ENCODE data around the gene TMEM45A. TPM values are rescaled to one million over a fixed set of nuclear protein-coding genes. Genes with fewer than 3 reads are reported as not detected.
"Not testable (repeated sequence)": the region's sequence is repeated elsewhere in the genome, so short reads cannot be mapped to it uniquely, and the experiment has no call there.

Gene TMEM45A
- total RNA-seq, 2 experiments from 2014 or later, result 0.65 to 0.74 TPM

- no peak for DNase-seq
- Mint-ChIP-seq H3K4me1 (ENCODE audit: low read depth) (no peaks in the 10 kb centered on the region), H3K9me3 (no peaks in the 10 kb centered on the region), H3K4me3 (no peak overlapping the region), H3K27me3 (no peaks in the 10 kb centered on the region), H3K36me3 (no peaks in the 10 kb centered on the region), H3K27ac (no peak overlapping the region)
- ChIA-PET CTCF (interaction anchor here (0.9 to 1.5 kb wide), 2 partner anchors 27 to 28 kb away, joined by 3 to 4 read pairs; no protein-coding TSS in a partner anchor), POLR2A (no interaction called here)
- intact Hi-C loops (cut with micrococcal nuclease), result no loop called here
Measured at GRCh38 chr3:100563228-100563627, 70.8 kb downstream of the TMEM45A start.

DNA sequence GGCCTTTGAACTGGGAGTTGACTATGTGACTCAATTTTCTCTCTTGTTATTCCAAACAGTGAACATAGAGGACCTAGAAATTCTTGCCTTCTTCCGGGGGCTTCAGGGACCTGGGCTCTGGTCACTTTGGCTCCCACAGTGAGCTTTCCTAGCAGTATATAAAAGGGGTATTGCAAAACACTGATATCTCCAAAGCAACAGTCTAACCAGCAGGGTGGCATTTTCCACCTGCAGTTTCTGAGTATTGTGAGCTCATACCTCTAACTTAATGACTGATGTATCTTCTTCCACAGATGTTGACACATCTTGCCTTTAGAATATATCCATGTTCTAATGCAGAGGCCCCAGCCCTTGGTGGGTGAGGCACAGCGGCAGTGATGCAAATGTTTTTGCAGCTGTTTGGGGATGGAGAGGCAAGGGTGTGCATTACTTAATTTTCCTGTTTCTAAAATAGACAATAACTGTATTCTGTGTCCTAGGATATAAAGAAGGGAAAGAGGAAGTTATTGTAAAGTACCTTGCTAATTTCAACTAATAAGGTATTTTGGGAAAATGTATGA, 71.3 kb downstream of the TMEM45A start:
- Mint-ChIP-seq H3K9me3 (no peaks in the 10 kb centered on the region), H3K27me3 (no peaks in the 10 kb centered on the region), H3K36me3 (no peaks in the 10 kb centered on the region), H3K27ac (no peak overlapping the region), H3K4me3 (no peak overlapping the region), H3K4me1 (ENCODE audit: low read depth) (no peaks in the 10 kb centered on the region)
- ChIA-PET CTCF (interaction anchor here (0.9 to 1.5 kb wide), 2 partner anchors 26 to 27 kb away, joined by 3 to 4 read pairs; no protein-coding TSS in a partner anchor), POLR2A (no interaction called here)
- DNase-seq, result no peak
- intact Hi-C loops (cut with micrococcal nuclease), result no loop called here

DNA sequence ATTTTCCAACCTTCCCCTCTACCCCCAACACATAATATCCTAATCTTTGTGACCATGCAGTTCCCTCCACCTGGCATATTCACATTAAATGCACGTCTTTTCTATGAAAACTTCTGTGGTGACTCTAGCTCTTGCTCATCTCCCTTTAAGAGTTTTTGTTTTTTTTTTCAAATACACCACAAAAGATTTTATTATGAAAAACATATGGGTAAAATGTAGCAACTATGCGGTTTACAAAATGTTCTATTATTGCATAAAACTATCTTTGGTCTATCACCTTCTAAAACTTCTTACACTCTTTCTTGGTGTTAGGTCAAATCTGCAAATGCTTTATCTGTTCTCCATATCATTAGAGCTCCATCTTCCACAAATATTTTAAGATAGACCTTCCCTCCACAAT, 78.4 kb downstream of the TMEM45A start:
- CTCF ChIA-PET, result interaction anchor here (1.4 kb wide), 1 partner anchor 19 kb away, joined by 3 read pairs; no protein-coding TSS in a partner anchor
- Mint-ChIP-seq H3K4me3 (no peak overlapping the region), H3K27ac (no peak overlapping the region), H3K9me3 (no peaks in the 10 kb centered on the region), H3K36me3 (no peaks in the 10 kb centered on the region), H3K27me3 (no peaks in the 10 kb centered on the region), H3K4me1 (ENCODE audit: low read depth) (no peaks in the 10 kb centered on the region)
- intact Hi-C loops (cut with micrococcal nuclease), result no loop called here
- no peak for DNase-seq
- POLR2A ChIA-PET, result no interaction called here

DNA sequence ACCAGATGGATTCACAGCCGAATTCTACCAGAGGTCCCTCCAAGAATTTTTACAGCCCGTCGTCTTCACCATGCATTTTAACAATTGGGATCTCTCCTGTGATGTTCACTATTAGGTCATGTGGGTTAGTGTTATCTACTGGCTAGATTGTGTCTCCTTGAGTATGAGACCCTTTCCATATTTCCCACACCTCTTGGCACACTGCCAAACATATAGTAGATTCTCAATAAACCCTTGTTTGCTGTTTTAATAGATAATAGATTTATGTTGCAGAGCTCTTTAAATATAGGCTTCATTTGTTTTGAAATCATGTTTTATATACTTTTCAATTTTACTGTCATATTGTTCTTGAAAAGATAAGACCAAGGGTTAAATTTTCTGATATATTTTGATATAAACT, 82.1 kb downstream of the TMEM45A start:
- H3K9me3 Mint-ChIP-seq, result no peaks in the 10 kb centered on the region
- no peak overlapping the region for H3K4me3 Mint-ChIP-seq
- intact Hi-C loops (cut with micrococcal nuclease), result no loop called here
- H3K27ac Mint-ChIP-seq, result no peak overlapping the region
- POLR2A ChIA-PET, result no interaction called here
- H3K27me3 Mint-ChIP-seq, result peaks cover 3% of the 10 kb centered on the region
- CTCF ChIA-PET, result interaction anchor here (0.7 to 1.3 kb wide), 3 partner anchors 15 to 112 kb away, joined by 3 to 6 read pairs (median 3); no protein-coding TSS in a partner anchor
- no peaks in the 10 kb centered on the region for H3K4me1 Mint-ChIP-seq (ENCODE audit: low read depth)
- DNase-seq, result no peak
- H3K36me3 Mint-ChIP-seq, result no peaks in the 10 kb centered on the region

GRCh38 chr3:100575704-100576103, 83.3 kb downstream of the TMEM45A start:
- Mint-ChIP-seq H3K9me3 (no peaks in the 10 kb centered on the region), H3K27me3 (peaks cover 3% of the 10 kb centered on the region), H3K4me1 (ENCODE audit: low read depth) (no peaks in the 10 kb centered on the region), H3K27ac (no peak overlapping the region), H3K4me3 (no peak overlapping the region), H3K36me3 (no peaks in the 10 kb centered on the region)
- ChIA-PET POLR2A (no interaction called here), CTCF (interaction anchor here (1.3 kb wide), 1 partner anchor 14 kb away, joined by 6 read pairs; no protein-coding TSS in a partner anchor)
- intact Hi-C loops (cut with micrococcal nuclease), result no loop called here
- no peak for DNase-seq

- H3K9me3 Mint-ChIP-seq, result no peaks in the 10 kb centered on the region
- intact Hi-C loops (cut with micrococcal nuclease), result no loop called here
- H3K27ac Mint-ChIP-seq, result no peak overlapping the region
- no peak for DNase-seq
- H3K4me1 Mint-ChIP-seq (ENCODE audit: low read depth), result no peaks in the 10 kb centered on the region
- ChIA-PET CTCF (interaction anchor here (1.3 kb wide), 1 partner anchor 13 kb away, joined by 3 read pairs; no protein-coding TSS in a partner anchor), POLR2A (no interaction called here)
- no peak overlapping the region for H3K4me3 Mint-ChIP-seq
- H3K27me3 Mint-ChIP-seq, result peaks cover 5% of the 10 kb centered on the region
- H3K36me3 Mint-ChIP-seq, result no peaks in the 10 kb centered on the region
Measured at GRCh38 chr3:100577382-100578008, 85.1 kb downstream of the TMEM45A start.

DNA sequence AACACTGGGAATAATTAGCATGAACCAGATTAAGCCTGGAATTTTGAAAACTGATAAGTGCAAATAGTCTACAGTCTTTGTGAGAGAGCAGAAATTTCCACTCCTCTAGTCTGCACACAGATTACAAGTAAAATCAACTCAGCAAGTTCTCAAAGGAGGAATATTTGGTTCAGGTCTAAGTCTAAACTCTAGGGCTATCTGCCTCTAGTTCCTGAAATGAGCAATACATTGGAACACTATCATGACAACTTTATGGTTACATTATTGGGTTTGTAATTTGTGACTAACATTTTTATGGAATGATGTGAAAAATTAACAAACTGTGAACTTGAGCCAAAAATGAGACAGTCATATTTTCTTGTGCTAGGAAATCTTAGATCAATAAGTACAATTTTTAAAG, 86.2 kb downstream of the TMEM45A start:
- DNase-seq, result no peak
- H3K4me3 Mint-ChIP-seq, result no peak overlapping the region
- peaks cover 5% of the 10 kb centered on the region for H3K27me3 Mint-ChIP-seq
- no peaks in the 10 kb centered on the region for H3K9me3 Mint-ChIP-seq
- no peak overlapping the region for H3K27ac Mint-ChIP-seq
- no peaks in the 10 kb centered on the region for H3K4me1 Mint-ChIP-seq (ENCODE audit: low read depth)
- H3K36me3 Mint-ChIP-seq, result no peaks in the 10 kb centered on the region
- ChIA-PET CTCF (interaction anchor here (2.2 kb wide), 1 partner anchor 11 kb away, joined by 8 read pairs; no protein-coding TSS in a partner anchor), POLR2A (no interaction called here)
- intact Hi-C loops (cut with micrococcal nuclease), result no loop called here

- H3K4me1 Mint-ChIP-seq (ENCODE audit: low read depth), result no peaks in the 10 kb centered on the region
Measured at GRCh38 chr3:100580147-100580546, 87.7 kb downstream of the TMEM45A start.

GRCh38 chr3:100581650-100582049, 89.2 kb downstream of the TMEM45A start:
- DNase-seq, result no peak
- H3K9me3 Mint-ChIP-seq, result no peaks in the 10 kb centered on the region
- no peaks in the 10 kb centered on the region for H3K4me1 Mint-ChIP-seq (ENCODE audit: low read depth)
- intact Hi-C loops (cut with micrococcal nuclease), result no loop called here
- no peak overlapping the region for H3K4me3 Mint-ChIP-seq
- ChIA-PET CTCF (no interaction called here), POLR2A (no interaction called here)
- no peaks in the 10 kb centered on the region for H3K36me3 Mint-ChIP-seq
- H3K27me3 Mint-ChIP-seq, result peaks cover 8% of the 10 kb centered on the region
- H3K27ac Mint-ChIP-seq, result no peak overlapping the region

More at GRCh38 chr3:100580147-100580546, 87.7 kb downstream of the TMEM45A start:
- ChIA-PET POLR2A (no interaction called here), CTCF (interaction anchor here (0.8 to 2.2 kb wide), 3 partner anchors 10 to 117 kb away, joined by 3 to 8 read pairs (median 3); no protein-coding TSS in a partner anchor)
- Mint-ChIP-seq H3K4me3 (no peak overlapping the region), H3K27ac (no peak overlapping the region), H3K27me3 (peaks cover 5% of the 10 kb centered on the region), H3K9me3 (no peaks in the 10 kb centered on the region), H3K36me3 (no peaks in the 10 kb centered on the region)
- DNase-seq, result no peak
- intact Hi-C loops (cut with micrococcal nuclease), result no loop called here

GRCh38 chr3:100582157-100582556, 89.7 kb downstream of the TMEM45A start:
- H3K27me3 Mint-ChIP-seq; POLR2A ChIA-PET; H3K4me3 Mint-ChIP-seq; H3K4me1 Mint-ChIP-seq (ENCODE audit: low read depth); H3K27ac Mint-ChIP-seq; intact Hi-C loops (cut with micrococcal nuclease); H3K9me3 Mint-ChIP-seq; DNase-seq; H3K36me3 Mint-ChIP-seq: not testable (repeated sequence)
- CTCF ChIA-PET, result interaction anchor here (1.2 kb wide), 1 partner anchor 9 kb away, joined by 3 read pairs; no protein-coding TSS in a partner anchor

- ChIA-PET CTCF (interaction anchor here (1.0 kb wide), 1 partner anchor 218 kb away, joined by 3 read pairs; no protein-coding TSS in a partner anchor), POLR2A (no interaction called here)
- Mint-ChIP-seq H3K9me3 (no peaks in the 10 kb centered on the region), H3K27me3 (peaks cover 8% of the 10 kb centered on the region), H3K4me3 (no peak overlapping the region), H3K36me3 (no peaks in the 10 kb centered on the region), H3K27ac (no peak overlapping the region), H3K4me1 (ENCODE audit: low read depth) (no peaks in the 10 kb centered on the region)
- intact Hi-C loops (cut with micrococcal nuclease), result no loop called here
- no peak for DNase-seq
Measured at GRCh38 chr3:100584101-100584660, 91.8 kb downstream of the TMEM45A start.

- Mint-ChIP-seq H3K4me3 (no peak overlapping the region), H3K4me1 (ENCODE audit: low read depth) (peaks cover 6% of the 10 kb centered on the region), H3K36me3 (no peaks in the 10 kb centered on the region), H3K27ac (no peak overlapping the region), H3K27me3 (peaks cover 4% of the 10 kb centered on the region), H3K9me3 (no peaks in the 10 kb centered on the region)
- ChIA-PET CTCF (no interaction called here), POLR2A (interaction anchor here (0.7 kb wide), 1 partner anchor 175 kb away, joined by 3 read pairs; no protein-coding TSS in a partner anchor)
- DNase-seq, result no peak
- intact Hi-C loops (cut with micrococcal nuclease), result no loop called here
Measured at GRCh38 chr3:100586832-100587231, 94.4 kb downstream of the TMEM45A start.
